HG02763 (cell line): ENCODE data around the gene EPHA2.
"Not testable (repeated sequence)": the region's sequence is repeated elsewhere in the genome, so short reads cannot be mapped to it uniquely, and the experiment has no call there.

Source experiments
- ATAC-seq: cut with Tn5 transposase; IDR thresholded peaks from one replicate; pipeline ENCODE4 v1.9.1; 2021; ENCODE audit warnings: mild to moderate bottlenecking, moderate library complexity; ENCODE audit not compliant: unreplicated experiment

The EPHA2 gene

GRCh38 chr1:16168622-16169360 lies 12.9 kb upstream of the EPHA2 start:
- ATAC-seq = no peak

- ATAC-seq = not testable (repeated sequence)
Measured at GRCh38 chr1:16168144-16168495, 12.3 kb upstream of the EPHA2 start.

- no peak for ATAC-seq
Measured at GRCh38 chr1:16167331-16168143, 11.7 kb upstream of the EPHA2 start.

GRCh38 chr1:16166117-16166516 lies 10.2 kb upstream of the EPHA2 start:
- no peak for ATAC-seq

- no peak for ATAC-seq
Measured at GRCh38 chr1:16165548-16165947, 9.7 kb upstream of the EPHA2 start.

- no peak for ATAC-seq
Measured at GRCh38 chr1:16165073-16165364, 9.2 kb upstream of the EPHA2 start.

GRCh38 chr1:16164213-16165072 lies 8.6 kb upstream of the EPHA2 start:
- no peak for ATAC-seq

- not testable (repeated sequence) for ATAC-seq
Measured at GRCh38 chr1:16163608-16164212, 7.8 kb upstream of the EPHA2 start.

- ATAC-seq = no peak
Measured at GRCh38 chr1:16162163-16162822, 6.4 kb upstream of the EPHA2 start.

GRCh38 chr1:16161717-16162116 lies 5.8 kb upstream of the EPHA2 start:
- ATAC-seq = no peak

GRCh38 chr1:16158993-16159831 lies 3.3 kb upstream of the EPHA2 start:
- ATAC-seq = no peak

- no peak for ATAC-seq
Measured at GRCh38 chr1:16158025-16158424, 2.2 kb upstream of the EPHA2 start.

GRCh38 chr1:16156848-16157495 lies 1.1 kb upstream of the EPHA2 start:
- ATAC-seq = no peak

- ATAC-seq = no peak
Measured at GRCh38 chr1:16153999-16154673, 1.7 kb downstream of the EPHA2 start.

GRCh38 chr1:16153096-16153998 lies 2.5 kb downstream of the EPHA2 start:
- no peak for ATAC-seq

- no peak for ATAC-seq
Measured at GRCh38 chr1:16152481-16153087, 3.3 kb downstream of the EPHA2 start.

- ATAC-seq = no peak
Measured at GRCh38 chr1:16151995-16152384, 3.9 kb downstream of the EPHA2 start.
